GM12891 (cell line): ENCODE results near the gene ZDHHC14.

Source experiments
- POLR2A ChIP-seq: IDR thresholded peaks from 2 replicates; pipeline ENCODE4 v1.6.1; 2011; ENCODE audit warnings: low read depth, low read length, control low read depth
- POLR2AphosphoS5 ChIP-seq: IDR thresholded peaks from 2 replicates; pipeline ENCODE4 v1.6.1; 2011; ENCODE audit warnings: low read depth, low read length, control low read depth
- TAF1 ChIP-seq: IDR thresholded peaks from 2 replicates; pipeline ENCODE4 v1.6.1; 2011; ENCODE audit warnings: low read depth, low read length, control low read depth

GRCh38 chr6:157592541-157592940 is 211.6 kb downstream of the ZDHHC14 start:
- TF ChIP-seq POLR2AphosphoS5 = no peak
- TF ChIP-seq POLR2A = no peak
- no peak for TF ChIP-seq TAF1
